Mesendoderm (in vitro differentiated cells): ENCODE measurements around the gene GREB1L. TPM values are rescaled to one million over a fixed set of nuclear protein-coding genes. Genes with fewer than 3 reads are reported as not detected.

Source experiments
- DNase-seq: peaks from one replicate; pipeline ENCODE4 v3.0.0; 2013
- H2AK5ac ChIP-seq: 2 replicates; pipeline ENCODE4 v1.6.1; 2013; ENCODE audit warnings: low read length, inconsistent platforms
- H2BK120ac ChIP-seq: 2 replicates; pipeline ENCODE4 v1.6.1; 2013; ENCODE audit warnings: low read depth, mild to moderate bottlenecking, low read length, moderate library complexity, mixed read lengths
- H2BK15ac ChIP-seq: replicated peaks from 2 replicates; pipeline ENCODE4 v1.6.1; 2013; ENCODE audit warnings: low read depth, mild to moderate bottlenecking, moderate library complexity
- H2BK5ac ChIP-seq: 2 replicates; pipeline ENCODE4 v1.6.1; 2013; ENCODE audit warnings: low read length, inconsistent platforms
- H3K18ac ChIP-seq: 2 replicates; pipeline ENCODE4 v1.6.1; 2013; ENCODE audit warnings: mild to moderate bottlenecking, low read length, mixed read lengths
- H3K23ac ChIP-seq: one replicate; pipeline ENCODE4 v1.6.1; 2013; ENCODE audit warnings: low read length
- H3K27ac ChIP-seq: 2 replicates; pipeline ENCODE4 v1.5.1; 2013; ENCODE audit warnings: low read depth, mild to moderate bottlenecking, inconsistent platforms, low read length, moderate library complexity
- H3K27me3 ChIP-seq: 2 replicates; pipeline ENCODE4 v1.6.1; 2013; ENCODE audit warnings: low read length, control low read depth, mild to moderate bottlenecking, inconsistent platforms; ENCODE audit not compliant: insufficient read depth, poor library complexity
- H3K36me3 ChIP-seq: 2 replicates; pipeline ENCODE4 v1.6.1; 2013; ENCODE audit warnings: low read length, inconsistent platforms; ENCODE audit not compliant: control insufficient read depth, insufficient read depth
- H3K4ac ChIP-seq: one replicate; pipeline ENCODE4 v1.6.1; 2013; ENCODE audit warnings: low read depth, mild to moderate bottlenecking, low read length, moderate library complexity
- H3K4me1 ChIP-seq: 2 replicates; pipeline ENCODE4 v1.6.1; 2013; ENCODE audit warnings: low read depth, low read length, inconsistent platforms; ENCODE audit not compliant: control insufficient read depth
- H3K4me2 ChIP-seq: 2 replicates; pipeline ENCODE4 v1.6.1; 2013; ENCODE audit warnings: low read length
- H3K4me3 ChIP-seq: 2 replicates; pipeline ENCODE4 v1.5.1; 2013; ENCODE audit warnings: mild to moderate bottlenecking, low read length
- H3K56ac ChIP-seq: one replicate; pipeline ENCODE4 v1.6.1; 2013; ENCODE audit warnings: low read length
- H3K79me1 ChIP-seq: 2 replicates; pipeline ENCODE4 v1.6.1; 2013; ENCODE audit warnings: low read length, inconsistent platforms
- H3K79me2 ChIP-seq: 2 replicates; pipeline ENCODE4 v1.6.1; 2013; ENCODE audit warnings: mild to moderate bottlenecking, low read length; ENCODE audit not compliant: control insufficient read depth, insufficient read depth
- H3K9ac ChIP-seq: 2 replicates; pipeline ENCODE4 v1.6.1; 2013; ENCODE audit warnings: low read length, inconsistent platforms
- H4K5ac ChIP-seq: one replicate; pipeline ENCODE4 v1.6.1; 2013; ENCODE audit warnings: low read length
- H4K8ac ChIP-seq: one replicate; pipeline ENCODE4 v1.6.1; 2013; ENCODE audit warnings: low read depth, mild to moderate bottlenecking, control low read depth, low read length, moderate library complexity
- small RNA-seq: library from polyadenylated mRNA; stranded (forward); fragments of <200 nt; extraction: miRNeasy Mini kit (QIAGEN cat#:217004); gene quantifications from one replicate; pipeline ENCODE3, GENCODE V24; 2013; ENCODE audit not compliant: insufficient read depth

GREB1L gene

GRCh38 chr18:21571772-21572171, 329.7 kb downstream of the GREB1L start:
- Histone ChIP-seq H3K27ac (no peak overlapping the region), H3K4me3 (no peak overlapping the region), H2BK5ac (no peak overlapping the region), H4K5ac (no peak overlapping the region), H3K4ac (no peak overlapping the region), H3K18ac (no peak overlapping the region), H3K4me2 (no peak overlapping the region), H3K27me3 (no peaks in the 10 kb centered on the region), H3K79me2 (no peaks in the 10 kb centered on the region), H2AK5ac (no peak overlapping the region), H4K8ac (no peak overlapping the region), H3K4me1 (no peaks in the 10 kb centered on the region), H3K79me1 (no peaks in the 10 kb centered on the region), H3K56ac (no peak overlapping the region), H2BK120ac (no peak overlapping the region), H3K23ac (no peak overlapping the region), H3K9ac (no peak overlapping the region), H3K36me3 (peaks cover 3% of the 10 kb centered on the region), H2BK15ac (no peak overlapping the region)
- no peak for DNase-seq

Small RNA genes lying within 50 kb of the gene (small RNA-seq; reads per million reads assigned to genes)
- gene RF00603: not detected
